A549 treated with ZK216348 at 1 μM for 4 hours (cell line): ENCODE measurements around the gene GPR3. TPM values are rescaled to one million over a fixed set of nuclear protein-coding genes. Genes with fewer than 3 reads are reported as not detected.

Experiments used
- total RNA-seq: library from RNA; stranded (reverse); fragments of 200-300 nt; extraction: Qiagen RNA extraction; gene quantifications from 5 replicates; pipeline ENCODE4 v1.2.3, GENCODE V29; 2022; ENCODE audit warnings: low read depth

GPR3 gene, protein sequence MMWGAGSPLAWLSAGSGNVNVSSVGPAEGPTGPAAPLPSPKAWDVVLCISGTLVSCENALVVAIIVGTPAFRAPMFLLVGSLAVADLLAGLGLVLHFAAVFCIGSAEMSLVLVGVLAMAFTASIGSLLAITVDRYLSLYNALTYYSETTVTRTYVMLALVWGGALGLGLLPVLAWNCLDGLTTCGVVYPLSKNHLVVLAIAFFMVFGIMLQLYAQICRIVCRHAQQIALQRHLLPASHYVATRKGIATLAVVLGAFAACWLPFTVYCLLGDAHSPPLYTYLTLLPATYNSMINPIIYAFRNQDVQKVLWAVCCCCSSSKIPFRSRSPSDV
- total RNA-seq = 1.2 to 2.2 TPM (median 1.7 TPM) in 5 replicates

GRCh38 chr1:27392096-27392777 lies at the start of gene GPR3:
GPR3 (plus strand) TSS chr1:27392622; CDS start chr1:27393799, 1,177 bp downstream.

DNA sequence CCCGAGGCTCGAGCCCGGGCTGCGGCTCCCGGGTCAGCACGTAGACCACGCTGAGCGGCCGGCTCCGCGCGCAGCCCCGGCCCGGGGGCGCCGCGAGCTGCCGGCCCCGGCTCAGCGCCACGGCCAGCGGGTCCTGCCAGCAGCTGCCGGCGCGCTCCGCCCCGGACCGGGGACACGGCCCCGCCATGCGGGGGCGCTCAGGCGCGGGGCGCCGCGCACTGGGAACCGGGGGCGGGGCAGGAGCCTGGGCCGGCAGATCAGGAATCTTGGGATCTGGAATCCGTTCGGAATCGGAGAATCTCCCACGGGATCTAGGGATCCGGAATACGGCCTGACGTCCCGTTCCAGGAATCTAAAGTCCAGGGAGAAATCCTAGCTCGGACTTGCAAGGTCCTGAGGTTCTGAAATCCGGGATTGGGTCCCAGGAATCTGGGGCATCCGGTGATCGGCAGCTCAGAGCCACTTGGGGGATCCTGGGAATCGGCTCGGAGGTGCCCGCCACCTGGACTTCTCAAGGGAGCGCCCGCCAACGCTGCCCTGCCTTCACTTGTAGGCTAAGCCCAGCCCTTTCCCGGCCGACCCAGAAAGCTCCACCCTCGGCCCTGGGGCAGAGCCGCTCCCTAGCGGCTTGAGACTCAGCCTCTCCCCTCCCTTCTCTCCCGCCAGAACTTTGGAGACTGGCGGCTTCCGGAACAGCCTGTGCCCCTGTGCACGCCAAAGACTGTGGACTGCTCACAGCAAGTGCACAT lies 25.8 kb upstream of the GPR3 start, which contains the start of gene MAP3K6:
TSS of gene MAP3K6 (minus strand) at position 551 of the 749 bp plus-strand sequence. CDS start at position 187, 364 bp downstream.

DNA sequence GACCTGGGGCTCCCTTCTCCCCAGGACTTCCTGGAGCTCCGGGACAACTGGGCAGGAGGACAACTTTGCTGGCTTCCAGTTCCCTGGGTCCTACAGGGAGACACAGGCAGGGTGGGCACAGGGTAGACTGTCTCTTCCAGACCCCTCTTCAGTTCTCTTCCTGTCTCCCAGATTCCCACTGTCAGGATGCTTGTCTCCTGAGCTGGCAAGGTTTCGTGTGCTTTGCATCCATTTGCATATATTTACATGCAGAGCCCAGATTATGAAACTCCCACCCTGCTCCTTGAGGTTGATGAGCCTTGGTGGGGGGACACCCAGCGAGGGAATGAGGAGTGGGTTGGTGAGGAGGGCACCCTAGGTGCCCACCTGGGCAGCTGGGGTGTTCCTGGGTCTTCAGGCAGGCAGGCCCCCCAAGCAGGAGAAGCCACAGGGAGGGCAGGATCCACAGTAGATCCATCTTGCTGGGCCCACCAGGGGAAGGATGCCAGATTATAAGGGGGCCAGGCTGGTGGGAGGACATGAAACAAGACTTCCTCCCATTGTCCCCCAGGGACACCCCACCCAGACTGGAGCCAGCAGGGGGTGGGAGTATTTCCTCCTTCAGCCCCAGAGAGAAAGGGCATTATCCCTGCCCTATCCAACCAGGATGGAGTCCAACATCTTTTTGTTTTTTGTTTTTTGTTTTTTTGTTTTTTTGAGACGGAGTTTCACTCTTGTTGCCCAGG lies 17.9 kb upstream of the GPR3 start, which contains the start of gene FCN3:
TSS of gene FCN3 (minus strand) at position 463 of the 725 bp plus-strand sequence. CDS start at position 457, 6 bp downstream.

GRCh38 chr1:27383039-27383605 lies 9.3 kb upstream of the GPR3 start, which contains the start of gene CD164L2:
CD164L2 (minus strand) TSS chr1:27383333; CDS start chr1:27383239, 94 bp downstream.

Other genes starting within 250 kb of the GPR3 start
- 13.8 to 15.5 TPM (median 14.8 TPM) in 5 replicates for gene SLC9A1, start 237.5 kb upstream of the GPR3 start, total RNA-seq
- 5.0 to 8.4 TPM (median 7.0 TPM) in 5 replicates for gene WDTC1, start 158.0 kb upstream of the GPR3 start, total RNA-seq
- gene TMEM222, start 70.5 kb upstream of the GPR3 start, total RNA-seq = 35.4 to 50.0 TPM (median 46.7 TPM) in 5 replicates
- 0.33 to 1.2 TPM (median 0.51 TPM) in 5 replicates for gene SYTL1, start 50.6 kb upstream of the GPR3 start, total RNA-seq
- gene MAP3K6, start 25.7 kb upstream of the GPR3 start, total RNA-seq = 10.5 to 15.7 TPM (median 13.7 TPM) in 5 replicates
- gene FCN3, start 17.8 kb upstream of the GPR3 start, total RNA-seq = not detected in 5 replicates
- not detected in 5 replicates for gene CD164L2, start 9.3 kb upstream of the GPR3 start, total RNA-seq
- 42.5 to 64.6 TPM (median 54.2 TPM) in 5 replicates for gene WASF2, start 97.5 kb downstream of the GPR3 start, total RNA-seq
- gene AHDC1, start 211.5 kb downstream of the GPR3 start, total RNA-seq = 11.0 to 25.5 TPM (median 20.2 TPM) in 5 replicates
- gene FGR, start 242.6 kb downstream of the GPR3 start, total RNA-seq = 0.07 TPM in 1 of 5 replicates, not detected in the others